RWPE2 (cell line): ENCODE results near the gene PLPPR4.

Experiments used
- ATAC-seq: fragments of 200-7000 bp; cut with Tn5 transposase; 3 replicates; pipeline ENCODE4 v1.9.1; 2021; ENCODE audit warnings: low read depth
- DNase-seq: peaks from one replicate; pipeline ENCODE4 v3.0.0-alpha.2; 2020; ENCODE audit warnings: low spot score
- H3K27ac ChIP-seq: fragments of 450-650 bp; 2 replicates; pipeline ENCODE4 v1.5.1; 2017; ENCODE audit warnings: mild to moderate bottlenecking; ENCODE audit not compliant: poor library complexity, severe bottlenecking
- H3K27me3 ChIP-seq: fragments of 250-450 bp; sonication (Bioruptor Pico); 2 replicates; pipeline ENCODE4 v1.5.1; 2021; ENCODE audit warnings: mild to moderate bottlenecking, moderate library complexity; ENCODE audit not compliant: insufficient read depth, poor library complexity, severe bottlenecking
- H3K36me3 ChIP-seq: fragments of 250-450 bp; sonication (Bioruptor Pico); 2 replicates; pipeline ENCODE4 v1.5.1; 2020; ENCODE audit warnings: low read depth, mild to moderate bottlenecking, moderate library complexity
- H3K4me1 ChIP-seq: fragments of 250-450 bp; sonication (Bioruptor Pico); 2 replicates; pipeline ENCODE4 v1.5.1; 2021; ENCODE audit warnings: mild to moderate bottlenecking, moderate library complexity; ENCODE audit not compliant: insufficient read depth, poor library complexity, severe bottlenecking
- H3K4me3 ChIP-seq: fragments of 250-450 bp; sonication (Bioruptor Pico); 2 replicates; pipeline ENCODE4 v1.5.1; 2021; ENCODE audit warnings: mild to moderate bottlenecking, moderate library complexity; ENCODE audit not compliant: severe bottlenecking
- H3K9me3 ChIP-seq: fragments of 250-450 bp; sonication (Bioruptor Pico); 2 replicates; pipeline ENCODE4 v1.5.1; 2021; ENCODE audit warnings: mild to moderate bottlenecking, moderate library complexity; ENCODE audit not compliant: severe bottlenecking
- TF ChIP-seq, protein P1 (sequence below): fragments of 450-650 bp; IDR thresholded peaks from one replicate; pipeline ENCODE4 v1.5.1; 2017; ENCODE audit warnings: mild to moderate bottlenecking, moderate library complexity; ENCODE audit not compliant: poor library complexity, severe bottlenecking

The PLPPR4 gene

DNA sequence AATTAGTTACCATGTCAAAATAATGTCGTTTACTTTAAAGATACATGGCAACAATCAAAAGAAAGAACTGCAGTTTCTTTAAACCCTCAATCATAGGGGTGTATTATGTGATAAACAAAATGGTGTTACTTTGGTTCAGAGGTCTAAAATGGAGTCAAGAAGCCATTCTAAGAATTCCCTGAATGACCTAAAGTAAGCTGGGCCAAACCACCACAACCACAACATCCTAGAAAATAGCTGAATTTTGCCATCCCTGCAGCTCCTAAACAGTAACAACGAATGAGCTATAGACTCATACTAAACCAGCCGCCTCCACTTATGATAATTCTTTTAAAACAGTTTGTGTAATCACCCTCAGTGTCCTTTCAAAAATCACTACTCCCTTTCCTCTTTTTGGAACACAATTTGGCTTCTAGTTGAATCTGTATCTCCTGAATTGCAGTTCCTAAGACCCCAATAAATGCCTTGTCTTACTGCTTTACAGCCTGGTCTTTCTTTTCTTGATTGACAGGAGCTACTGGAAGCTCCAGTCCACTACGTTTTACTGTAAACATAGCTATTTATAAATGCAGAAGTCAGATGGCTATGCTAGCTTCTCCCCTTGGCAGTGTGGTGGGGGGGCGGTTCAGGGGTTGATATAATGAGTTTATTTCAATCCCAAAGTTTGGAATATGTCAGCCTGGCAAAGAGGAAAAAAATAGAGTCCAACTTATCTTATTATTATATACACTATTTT lies 84.3 kb downstream of the PLPPR4 start:
- Histone ChIP-seq H3K27ac (no peak overlapping the region), H3K9me3 (no peaks in the 10 kb centered on the region), H3K36me3 (no peaks in the 10 kb centered on the region), H3K27me3 (no peaks in the 10 kb centered on the region), H3K4me1 (no peaks in the 10 kb centered on the region), H3K4me3 (no peak overlapping the region)
- ATAC-seq, result no peak
- no peak for DNase-seq
- TF ChIP-seq, protein P1, sequence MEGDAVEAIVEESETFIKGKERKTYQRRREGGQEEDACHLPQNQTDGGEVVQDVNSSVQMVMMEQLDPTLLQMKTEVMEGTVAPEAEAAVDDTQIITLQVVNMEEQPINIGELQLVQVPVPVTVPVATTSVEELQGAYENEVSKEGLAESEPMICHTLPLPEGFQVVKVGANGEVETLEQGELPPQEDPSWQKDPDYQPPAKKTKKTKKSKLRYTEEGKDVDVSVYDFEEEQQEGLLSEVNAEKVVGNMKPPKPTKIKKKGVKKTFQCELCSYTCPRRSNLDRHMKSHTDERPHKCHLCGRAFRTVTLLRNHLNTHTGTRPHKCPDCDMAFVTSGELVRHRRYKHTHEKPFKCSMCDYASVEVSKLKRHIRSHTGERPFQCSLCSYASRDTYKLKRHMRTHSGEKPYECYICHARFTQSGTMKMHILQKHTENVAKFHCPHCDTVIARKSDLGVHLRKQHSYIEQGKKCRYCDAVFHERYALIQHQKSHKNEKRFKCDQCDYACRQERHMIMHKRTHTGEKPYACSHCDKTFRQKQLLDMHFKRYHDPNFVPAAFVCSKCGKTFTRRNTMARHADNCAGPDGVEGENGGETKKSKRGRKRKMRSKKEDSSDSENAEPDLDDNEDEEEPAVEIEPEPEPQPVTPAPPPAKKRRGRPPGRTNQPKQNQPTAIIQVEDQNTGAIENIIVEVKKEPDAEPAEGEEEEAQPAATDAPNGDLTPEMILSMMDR, result no peak

DNA sequence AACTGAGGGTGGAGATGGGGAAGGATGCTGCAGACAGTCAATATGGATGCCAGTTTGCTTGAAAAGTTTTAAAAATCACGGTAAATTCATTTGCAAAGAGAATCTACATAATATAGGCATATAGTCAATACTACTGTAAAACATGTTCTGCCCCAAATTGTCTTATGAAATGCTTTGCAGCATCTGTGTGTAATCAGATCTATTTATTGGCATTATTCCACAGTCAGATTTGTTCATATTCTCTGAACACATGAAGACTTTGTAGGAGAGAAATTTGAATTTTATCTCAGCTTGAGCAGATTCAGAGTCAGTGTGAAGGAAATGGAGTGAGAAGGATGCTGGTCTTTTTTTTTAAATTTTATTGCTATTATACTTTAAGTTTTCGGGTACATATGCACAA lies 88.5 kb downstream of the PLPPR4 start:
- Histone ChIP-seq H3K27me3 (no peaks in the 10 kb centered on the region), H3K4me3 (no peak overlapping the region), H3K4me1 (no peaks in the 10 kb centered on the region), H3K9me3 (no peaks in the 10 kb centered on the region), H3K27ac (no peak overlapping the region), H3K36me3 (no peaks in the 10 kb centered on the region)
- no peak for DNase-seq
- TF ChIP-seq, protein P1, result no peak
- ATAC-seq, result no peak

DNA sequence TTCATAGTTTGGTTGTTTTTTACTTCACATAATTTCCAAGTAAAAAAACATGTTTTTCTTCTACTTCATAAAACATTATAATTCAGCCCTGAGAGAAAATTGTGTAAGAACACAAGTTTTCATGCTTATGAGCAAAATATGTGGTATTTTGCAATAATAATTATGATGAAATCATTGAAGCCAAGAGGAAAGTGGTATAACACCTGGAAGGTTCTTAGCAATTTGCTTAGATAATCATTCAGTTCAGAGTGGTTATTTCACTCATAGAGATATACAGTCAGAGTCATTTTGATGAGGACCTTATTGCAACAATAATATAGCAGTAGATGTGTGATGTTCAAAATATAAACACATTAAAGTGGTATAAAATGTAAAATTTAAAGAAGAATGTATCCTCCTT lies 94.5 kb downstream of the PLPPR4 start:
- TF ChIP-seq, protein P1, result no peak
- Histone ChIP-seq H3K36me3 (no peaks in the 10 kb centered on the region), H3K4me1 (no peaks in the 10 kb centered on the region), H3K4me3 (no peak overlapping the region), H3K27ac (no peak overlapping the region), H3K27me3 (no peaks in the 10 kb centered on the region), H3K9me3 (no peaks in the 10 kb centered on the region)
- no peak for DNase-seq
- ATAC-seq, result no peak
